ENCODE data around the gene GAST.
"Not testable (repeated sequence)": the region's sequence is repeated elsewhere in the genome, so short reads cannot be mapped to it uniquely, and the experiment has no call there.

GAST gene

GRCh38 chr17:41695954-41696757 is 16.0 kb upstream of the GAST start:
- in situ Hi-C loops (cut with HindIII; ENCODE audit: low sequenced_read_pairs): no loop called here
- no peak overlapping the region for H3K4me3 ChIP-seq (ENCODE audit: low read depth, low read length)
- TF ChIP-seq CTCF (IDR thresholded peaks at IDR 0.05; ENCODE audit: low read depth, low read length): peak; percentile 85
- peak; percentile 73 for DNase-seq (ENCODE audit: low read depth, low spot score)

GRCh38 chr17:41697122-41697962 is 14.8 kb upstream of the GAST start:
- in situ Hi-C loops (cut with HindIII; ENCODE audit: low sequenced_read_pairs): no loop called here
- DNase-seq (ENCODE audit: low read depth, low spot score): no peak
- H3K4me3 ChIP-seq (ENCODE audit: low read depth, low read length): no peak overlapping the region
- no peak for TF ChIP-seq CTCF (IDR thresholded peaks at IDR 0.05; ENCODE audit: low read depth, low read length)

GRCh38 chr17:41700843-41701242 is 11.3 kb upstream of the GAST start:
- in situ Hi-C loops (cut with HindIII; ENCODE audit: low sequenced_read_pairs); H3K4me3 ChIP-seq (ENCODE audit: low read depth, low read length); DNase-seq (ENCODE audit: low read depth, low spot score): not testable (repeated sequence)

GRCh38 chr17:41702712-41703111 is 9.4 kb upstream of the GAST start:
- in situ Hi-C loops (cut with HindIII; ENCODE audit: low sequenced_read_pairs): no loop called here
- no peak for TF ChIP-seq CTCF (IDR thresholded peaks at IDR 0.05; ENCODE audit: low read depth, low read length)
- H3K4me3 ChIP-seq (ENCODE audit: low read depth, low read length): no peak overlapping the region
- DNase-seq (ENCODE audit: low read depth, low spot score): no peak

GRCh38 chr17:41705271-41705991 is 6.7 kb upstream of the GAST start:
- H3K4me3 ChIP-seq (ENCODE audit: low read depth, low read length): no peak overlapping the region
- no peak for TF ChIP-seq CTCF (IDR thresholded peaks at IDR 0.05; ENCODE audit: low read depth, low read length)
- in situ Hi-C loops (cut with HindIII; ENCODE audit: low sequenced_read_pairs): no loop called here
- peak; percentile 37 for DNase-seq (ENCODE audit: low read depth, low spot score)

GRCh38 chr17:41707803-41708669 is 4.1 kb upstream of the GAST start:
- DNase-seq (ENCODE audit: low read depth, low spot score): no peak
- in situ Hi-C loops (cut with HindIII; ENCODE audit: low sequenced_read_pairs): no loop called here
- no peak for TF ChIP-seq CTCF (IDR thresholded peaks at IDR 0.05; ENCODE audit: low read depth, low read length)
- no peak overlapping the region for H3K4me3 ChIP-seq (ENCODE audit: low read depth, low read length)
